HEK293 (cell line): ENCODE measurements around the gene PAM.
"Not testable (repeated sequence)": the region's sequence is repeated elsewhere in the genome, so short reads cannot be mapped to it uniquely, and the experiment has no call there.

Source experiments
- CTCF ChIA-PET: fragments of 350-600 bp; formaldehyde crosslinking; extraction: SDS; loops from one replicate; lab custom pipeline; 2021; ENCODE audit warnings: antibody characterized with exemption; lab: Yijun Ruan, JAX
- POLR2A ChIA-PET: fragments of 300-600 bp; formaldehyde crosslinking; extraction: SDS; loops from one replicate; lab custom pipeline; 2020; ENCODE audit warnings: antibody characterized with exemption, inconsistent platforms; lab: Yijun Ruan, JAX
- H3K27ac ChIP-seq: fragments of 200-500 bp; sonication (Bioruptor generic); 2 replicates; pipeline ENCODE4 v1.5.1; 2014; ENCODE audit warnings: low read depth, low read length, control low read depth, inconsistent platforms; ENCODE audit errors: extremely low read depth
- H3K36me3 ChIP-seq, 2 experiments: fragments of 200-500 bp in 1 of 2; sonication (Bioruptor generic) in 1 of 2; 1 replicate in 1 of 2; 2 replicates in 1 of 2; pipeline ENCODE4 v1.5.1; 2014 to 2017; ENCODE audit warnings: inconsistent platforms in 2 of 2, low read length in 2 of 2; ENCODE audit not compliant: control insufficient read depth in 2 of 2, insufficient read depth in 1 of 2
- H3K4me1 ChIP-seq: fragments of 200-500 bp; sonication (Bioruptor generic); 2 replicates; pipeline ENCODE4 v1.5.1; 2014; ENCODE audit warnings: mild to moderate bottlenecking, low read length, inconsistent platforms; ENCODE audit not compliant: control insufficient read depth, insufficient read depth
- H3K4me3 ChIP-seq: 2 replicates; pipeline ENCODE4 v1.5.1; 2011; ENCODE audit warnings: low read depth, mild to moderate bottlenecking, control low read depth, low read length, moderate library complexity
- H3K9me3 ChIP-seq: fragments of 200-500 bp; sonication (Bioruptor generic); 2 replicates; pipeline ENCODE4 v1.5.1; 2014; ENCODE audit warnings: low read depth, low read length, inconsistent platforms; ENCODE audit not compliant: control insufficient read depth, insufficient read depth
- FEZF1 ChIP-seq: fragments of 450-650 bp; formaldehyde crosslinking; IDR thresholded peaks from 2 replicates; pipeline ENCODE4 v1.5.1; 2016; ENCODE audit warnings: missing biosample characterization, missing genetic modification characterization
- GLI4 ChIP-seq: fragments of 450-650 bp; formaldehyde crosslinking; IDR thresholded peaks from 2 replicates; pipeline ENCODE4 v1.5.1; 2016; ENCODE audit warnings: missing biosample characterization, missing genetic modification characterization
- INSM2 ChIP-seq: fragments of 450-650 bp; formaldehyde crosslinking; IDR thresholded peaks from 2 replicates; pipeline ENCODE4 v1.5.1; 2016; ENCODE audit warnings: missing biosample characterization, missing genetic modification characterization
- REPIN1 ChIP-seq: fragments of 450-650 bp; formaldehyde crosslinking; IDR thresholded peaks from 2 replicates; pipeline ENCODE4 v1.5.1; 2017; ENCODE audit warnings: missing biosample characterization, missing genetic modification characterization, low read depth
- SP7 ChIP-seq: fragments of 450-650 bp; formaldehyde crosslinking; IDR thresholded peaks from 2 replicates; pipeline ENCODE4 v1.5.1; 2016; ENCODE audit warnings: missing biosample characterization, missing genetic modification characterization
- YY1 ChIP-seq: fragments of 450-650 bp; formaldehyde crosslinking; IDR thresholded peaks from 2 replicates; pipeline ENCODE4 v1.5.1; 2018; ENCODE audit warnings: missing biosample characterization, missing genetic modification characterization
- ZBTB17 ChIP-seq: fragments of 450-650 bp; formaldehyde crosslinking; IDR thresholded peaks from 2 replicates; pipeline ENCODE4 v1.5.1; 2016; ENCODE audit warnings: missing biosample characterization, missing genetic modification characterization
- ZBTB44 ChIP-seq: fragments of 450-650 bp; IDR thresholded peaks from 2 replicates; pipeline ENCODE4 v1.5.1; 2018; ENCODE audit warnings: missing biosample characterization, mild to moderate bottlenecking, missing genetic modification characterization
- ZNF239 ChIP-seq: fragments of 450-650 bp; formaldehyde crosslinking; IDR thresholded peaks from 2 replicates; pipeline ENCODE4 v1.5.1; 2016; ENCODE audit warnings: missing biosample characterization, missing genetic modification characterization
- ZNF530 ChIP-seq: fragments of 450-650 bp; formaldehyde crosslinking; IDR thresholded peaks from 2 replicates; pipeline ENCODE4 v1.5.1; 2016; ENCODE audit warnings: low read depth, missing biosample characterization, missing genetic modification characterization
- ZNF571 ChIP-seq: fragments of 450-650 bp; formaldehyde crosslinking; IDR thresholded peaks from 2 replicates; pipeline ENCODE4 v1.5.0; 2017; ENCODE audit warnings: missing biosample characterization, missing genetic modification characterization
- ZNF585B ChIP-seq: fragments of 450-650 bp; formaldehyde crosslinking; IDR thresholded peaks from 2 replicates; pipeline ENCODE4 v1.5.1; 2016; ENCODE audit warnings: missing biosample characterization, missing genetic modification characterization
- ZNF600 ChIP-seq: fragments of 450-650 bp; formaldehyde crosslinking; IDR thresholded peaks from 2 replicates; pipeline ENCODE4 v1.5.1; 2016; ENCODE audit warnings: missing biosample characterization, missing genetic modification characterization
- ZNF623 ChIP-seq: fragments of 450-650 bp; formaldehyde crosslinking; IDR thresholded peaks from 2 replicates; pipeline ENCODE4 v1.5.1; 2016; ENCODE audit warnings: missing biosample characterization, missing genetic modification characterization
- ZNF629 ChIP-seq: fragments of 450-650 bp; formaldehyde crosslinking; IDR thresholded peaks from 2 replicates; pipeline ENCODE4 v1.5.1; 2017; ENCODE audit warnings: missing biosample characterization, missing genetic modification characterization
- ZNF791 ChIP-seq: fragments of 450-650 bp; formaldehyde crosslinking; IDR thresholded peaks from 2 replicates; pipeline ENCODE4 v1.5.1; 2016; ENCODE audit warnings: missing biosample characterization, missing genetic modification characterization
- TF ChIP-seq, protein P1 (sequence below): IDR thresholded peaks from 2 replicates; pipeline ENCODE4 v1.6.1; 2011; ENCODE audit warnings: mild to moderate bottlenecking, low read depth, low read length, borderline replicate concordance
- TF ChIP-seq, protein P2 (sequence below): fragments of 450-650 bp; formaldehyde crosslinking; IDR thresholded peaks from 2 replicates; pipeline ENCODE4 v1.5.1; 2017; ENCODE audit warnings: missing biosample characterization, missing genetic modification characterization
- TF ChIP-seq, protein P3 (sequence below): fragments of 450-650 bp; formaldehyde crosslinking; conservative IDR thresholded peaks from 2 replicates; pipeline ENCODE4 v1.5.1; 2016; ENCODE audit warnings: low read depth, missing biosample characterization, missing genetic modification characterization

The PAM gene

GRCh38 chr5:102999191-102999590, 244.1 kb downstream of the PAM start (continued):
- no peak for TF ChIP-seq INSM2
- no peak for TF ChIP-seq ZNF530 (tag by site-specific recombination)
- TF ChIP-seq, protein P1, sequence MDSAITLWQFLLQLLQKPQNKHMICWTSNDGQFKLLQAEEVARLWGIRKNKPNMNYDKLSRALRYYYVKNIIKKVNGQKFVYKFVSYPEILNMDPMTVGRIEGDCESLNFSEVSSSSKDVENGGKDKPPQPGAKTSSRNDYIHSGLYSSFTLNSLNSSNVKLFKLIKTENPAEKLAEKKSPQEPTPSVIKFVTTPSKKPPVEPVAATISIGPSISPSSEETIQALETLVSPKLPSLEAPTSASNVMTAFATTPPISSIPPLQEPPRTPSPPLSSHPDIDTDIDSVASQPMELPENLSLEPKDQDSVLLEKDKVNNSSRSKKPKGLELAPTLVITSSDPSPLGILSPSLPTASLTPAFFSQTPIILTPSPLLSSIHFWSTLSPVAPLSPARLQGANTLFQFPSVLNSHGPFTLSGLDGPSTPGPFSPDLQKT = no peak
- TF ChIP-seq ZNF600 (tag by site-specific recombination) = no peak
- TF ChIP-seq, protein P2, sequence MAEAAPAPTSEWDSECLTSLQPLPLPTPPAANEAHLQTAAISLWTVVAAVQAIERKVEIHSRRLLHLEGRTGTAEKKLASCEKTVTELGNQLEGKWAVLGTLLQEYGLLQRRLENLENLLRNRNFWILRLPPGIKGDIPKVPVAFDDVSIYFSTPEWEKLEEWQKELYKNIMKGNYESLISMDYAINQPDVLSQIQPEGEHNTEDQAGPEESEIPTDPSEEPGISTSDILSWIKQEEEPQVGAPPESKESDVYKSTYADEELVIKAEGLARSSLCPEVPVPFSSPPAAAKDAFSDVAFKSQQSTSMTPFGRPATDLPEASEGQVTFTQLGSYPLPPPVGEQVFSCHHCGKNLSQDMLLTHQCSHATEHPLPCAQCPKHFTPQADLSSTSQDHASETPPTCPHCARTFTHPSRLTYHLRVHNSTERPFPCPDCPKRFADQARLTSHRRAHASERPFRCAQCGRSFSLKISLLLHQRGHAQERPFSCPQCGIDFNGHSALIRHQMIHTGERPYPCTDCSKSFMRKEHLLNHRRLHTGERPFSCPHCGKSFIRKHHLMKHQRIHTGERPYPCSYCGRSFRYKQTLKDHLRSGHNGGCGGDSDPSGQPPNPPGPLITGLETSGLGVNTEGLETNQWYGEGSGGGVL = no peak

DNA sequence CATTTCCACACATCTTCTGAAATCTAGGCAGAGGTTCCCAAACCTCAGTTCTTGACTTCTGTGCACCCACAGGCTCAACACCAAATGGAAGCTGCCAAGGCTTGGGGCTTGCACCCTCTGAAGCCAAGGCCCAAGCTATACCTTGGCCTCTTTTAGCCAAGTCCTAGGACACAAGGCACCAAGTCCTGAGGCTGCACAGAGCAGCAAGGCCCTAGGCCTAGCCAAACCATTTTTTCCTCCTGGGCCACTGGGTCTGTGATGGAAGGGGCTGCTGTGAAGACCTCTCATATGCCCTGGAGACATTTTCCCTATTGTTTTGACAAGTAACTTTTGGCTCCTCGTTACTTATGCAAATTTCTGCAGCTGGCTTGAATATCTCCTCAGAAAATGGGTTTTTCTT, 244.5 kb downstream of the PAM start:
- H3K4me1 ChIP-seq, H3K36me3 ChIP-seq, H3K9me3 ChIP-seq, CTCF ChIA-PET, POLR2A ChIA-PET, H3K4me3 ChIP-seq, H3K27ac ChIP-seq: not testable (repeated sequence)
- TF ChIP-seq ZNF585B (tag by site-specific recombination) = peak; percentile 68

DNA sequence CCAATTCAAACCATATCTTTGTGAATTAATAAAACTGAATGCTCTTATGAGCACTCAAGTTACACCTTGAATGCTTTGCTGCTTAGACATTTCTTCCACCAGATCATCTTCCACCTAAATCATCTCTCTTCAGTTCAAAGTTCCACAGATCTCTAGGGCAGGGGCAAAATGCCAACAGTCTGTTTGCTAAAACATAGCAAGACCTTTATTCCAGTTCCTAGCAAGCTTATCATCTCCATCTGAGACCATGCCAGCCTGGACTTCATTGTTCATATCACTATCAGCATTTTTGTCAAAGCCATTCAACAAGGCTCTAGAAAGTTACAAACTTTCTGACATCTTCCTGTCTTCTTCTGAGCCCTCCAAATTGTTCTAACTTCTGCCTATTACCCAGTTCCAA, 245.0 kb downstream of the PAM start:
- ChIA-PET CTCF (no interaction called here), POLR2A (no interaction called here)
- TF ChIP-seq FEZF1 (tag by site-specific recombination) (no peak), ZBTB44 (tag by site-specific recombination) (no peak), ZNF239 (tag by site-specific recombination) (no peak), ZBTB17 (tag by site-specific recombination) (no peak), ZNF629 (tag by site-specific recombination) (no peak), GLI4 (tag by site-specific recombination) (no peak), SP7 (no peak), REPIN1 (tag by site-specific recombination) (no peak), ZNF791 (tag by site-specific recombination) (no peak), ZNF571 (tag by site-specific recombination) (no peak), ZNF600 (tag by site-specific recombination) (no peak), YY1 (tag by site-specific recombination) (no peak), ZNF623 (tag by site-specific recombination) (no peak)
- TF ChIP-seq, protein P3, sequence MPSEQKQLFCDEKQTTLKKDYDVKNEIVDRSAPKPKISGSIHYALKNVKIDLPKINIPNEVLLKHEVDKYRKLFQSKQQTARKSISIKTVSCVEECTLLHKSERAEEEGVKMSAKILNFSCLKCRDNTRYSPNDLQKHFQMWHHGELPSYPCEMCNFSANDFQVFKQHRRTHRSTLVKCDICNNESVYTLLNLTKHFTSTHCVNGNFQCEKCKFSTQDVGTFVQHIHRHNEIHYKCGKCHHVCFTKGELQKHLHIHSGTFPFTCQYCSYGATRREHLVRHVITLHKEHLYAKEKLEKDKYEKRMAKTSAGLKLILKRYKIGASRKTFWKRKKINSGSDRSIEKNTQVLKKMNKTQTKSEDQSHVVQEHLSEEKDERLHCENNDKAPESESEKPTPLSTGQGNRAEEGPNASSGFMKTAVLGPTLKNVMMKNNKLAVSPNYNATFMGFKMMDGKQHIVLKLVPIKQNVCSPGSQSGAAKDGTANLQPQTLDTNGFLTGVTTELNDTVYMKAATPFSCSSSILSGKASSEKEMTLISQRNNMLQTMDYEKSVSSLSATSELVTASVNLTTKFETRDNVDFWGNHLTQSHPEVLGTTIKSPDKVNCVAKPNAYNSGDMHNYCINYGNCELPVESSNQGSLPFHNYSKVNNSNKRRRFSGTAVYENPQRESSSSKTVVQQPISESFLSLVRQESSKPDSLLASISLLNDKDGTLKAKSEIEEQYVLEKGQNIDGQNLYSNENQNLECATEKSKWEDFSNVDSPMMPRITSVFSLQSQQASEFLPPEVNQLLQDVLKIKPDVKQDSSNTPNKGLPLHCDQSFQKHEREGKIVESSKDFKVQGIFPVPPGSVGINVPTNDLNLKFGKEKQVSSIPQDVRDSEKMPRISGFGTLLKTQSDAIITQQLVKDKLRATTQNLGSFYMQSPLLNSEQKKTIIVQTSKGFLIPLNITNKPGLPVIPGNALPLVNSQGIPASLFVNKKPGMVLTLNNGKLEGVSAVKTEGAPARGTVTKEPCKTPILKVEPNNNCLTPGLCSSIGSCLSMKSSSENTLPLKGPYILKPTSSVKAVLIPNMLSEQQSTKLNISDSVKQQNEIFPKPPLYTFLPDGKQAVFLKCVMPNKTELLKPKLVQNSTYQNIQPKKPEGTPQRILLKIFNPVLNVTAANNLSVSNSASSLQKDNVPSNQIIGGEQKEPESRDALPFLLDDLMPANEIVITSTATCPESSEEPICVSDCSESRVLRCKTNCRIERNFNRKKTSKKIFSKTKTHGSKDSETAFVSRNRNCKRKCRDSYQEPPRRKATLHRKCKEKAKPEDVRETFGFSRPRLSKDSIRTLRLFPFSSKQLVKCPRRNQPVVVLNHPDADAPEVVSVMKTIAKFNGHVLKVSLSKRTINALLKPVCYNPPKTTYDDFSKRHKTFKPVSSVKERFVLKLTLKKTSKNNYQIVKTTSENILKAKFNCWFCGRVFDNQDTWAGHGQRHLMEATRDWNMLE (tag by site-specific recombination) = no peak
- Histone ChIP-seq H3K9me3 (no peaks in the 10 kb centered on the region), H3K27ac (no peak overlapping the region), H3K4me1 (no peaks in the 10 kb centered on the region), H3K4me3 (no peak overlapping the region), H3K36me3 (no peaks in the 10 kb centered on the region)
